GM19043 (cell line): ENCODE data around the gene SLC34A1.
A peak's percentile ranks its signal among the peaks of the same experiment; 100 is the strongest.
"Not testable (repeated sequence)": the region's sequence is repeated elsewhere in the genome, so short reads cannot be mapped to it uniquely, and the experiment has no call there.

Source experiments
- ATAC-seq: cut with Tn5 transposase; IDR thresholded peaks from one replicate; pipeline ENCODE4 v1.9.1; 2021; ENCODE audit warnings: low read depth; ENCODE audit not compliant: unreplicated experiment

Gene SLC34A1, protein sequence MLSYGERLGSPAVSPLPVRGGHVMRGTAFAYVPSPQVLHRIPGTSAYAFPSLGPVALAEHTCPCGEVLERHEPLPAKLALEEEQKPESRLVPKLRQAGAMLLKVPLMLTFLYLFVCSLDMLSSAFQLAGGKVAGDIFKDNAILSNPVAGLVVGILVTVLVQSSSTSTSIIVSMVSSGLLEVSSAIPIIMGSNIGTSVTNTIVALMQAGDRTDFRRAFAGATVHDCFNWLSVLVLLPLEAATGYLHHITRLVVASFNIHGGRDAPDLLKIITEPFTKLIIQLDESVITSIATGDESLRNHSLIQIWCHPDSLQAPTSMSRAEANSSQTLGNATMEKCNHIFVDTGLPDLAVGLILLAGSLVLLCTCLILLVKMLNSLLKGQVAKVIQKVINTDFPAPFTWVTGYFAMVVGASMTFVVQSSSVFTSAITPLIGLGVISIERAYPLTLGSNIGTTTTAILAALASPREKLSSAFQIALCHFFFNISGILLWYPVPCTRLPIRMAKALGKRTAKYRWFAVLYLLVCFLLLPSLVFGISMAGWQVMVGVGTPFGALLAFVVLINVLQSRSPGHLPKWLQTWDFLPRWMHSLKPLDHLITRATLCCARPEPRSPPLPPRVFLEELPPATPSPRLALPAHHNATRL

GRCh38 chr5:177384134-177384533, at the start of gene SLC34A1:
Gene SLC34A1, plus strand, starts transcription at chr5:177384434. Its CDS starts 1,308 bp downstream, at chr5:177385742.
- no peak for ATAC-seq

DNA sequence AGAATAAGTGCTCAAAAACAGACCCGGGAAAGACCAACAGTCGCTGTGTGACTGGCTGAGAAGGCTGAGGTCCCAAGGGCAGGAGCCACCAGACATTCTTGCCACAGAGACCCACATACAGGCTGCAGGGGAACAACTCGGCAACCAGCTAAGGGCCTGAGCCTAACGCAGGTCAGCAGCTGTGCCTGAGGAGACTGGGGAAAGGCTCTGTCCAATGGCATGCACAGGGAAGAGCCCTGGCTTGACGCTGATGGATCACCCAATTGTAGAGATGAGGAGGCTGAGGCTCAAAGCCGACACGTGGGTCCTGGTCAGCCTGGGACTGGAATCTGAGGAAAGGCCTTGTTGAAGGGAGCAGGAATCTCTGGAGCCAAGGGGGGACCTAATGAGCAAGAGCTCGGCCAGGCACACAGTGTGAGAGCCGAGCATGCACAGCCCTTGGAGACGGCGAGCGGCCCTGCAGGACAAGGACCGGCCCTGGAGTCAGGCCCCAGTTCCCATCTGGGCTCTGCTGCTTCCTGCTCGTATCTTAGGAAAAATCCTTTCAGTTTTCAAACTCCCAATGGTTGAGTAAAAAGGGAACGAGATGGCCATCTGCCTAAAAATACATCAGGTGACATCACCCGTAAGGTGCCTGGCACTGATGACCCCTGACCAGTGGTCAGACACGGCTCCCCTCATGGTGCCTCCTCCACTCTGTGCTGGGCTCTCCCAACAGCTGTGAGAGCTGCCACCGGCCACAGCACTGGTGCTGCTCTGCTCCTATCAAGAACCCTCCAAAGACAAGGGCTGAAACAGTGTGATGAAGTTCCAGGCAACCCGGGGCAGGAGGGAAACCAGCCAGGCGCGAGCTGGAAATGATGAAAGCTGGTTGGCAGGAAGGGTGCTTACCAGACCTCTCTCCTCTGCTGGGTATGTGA, 49.2 kb upstream of the SLC34A1 start:
- no peak for ATAC-seq

GRCh38 chr5:177335701-177336065, 48.6 kb upstream of the SLC34A1 start:
- ATAC-seq: no peak

DNA sequence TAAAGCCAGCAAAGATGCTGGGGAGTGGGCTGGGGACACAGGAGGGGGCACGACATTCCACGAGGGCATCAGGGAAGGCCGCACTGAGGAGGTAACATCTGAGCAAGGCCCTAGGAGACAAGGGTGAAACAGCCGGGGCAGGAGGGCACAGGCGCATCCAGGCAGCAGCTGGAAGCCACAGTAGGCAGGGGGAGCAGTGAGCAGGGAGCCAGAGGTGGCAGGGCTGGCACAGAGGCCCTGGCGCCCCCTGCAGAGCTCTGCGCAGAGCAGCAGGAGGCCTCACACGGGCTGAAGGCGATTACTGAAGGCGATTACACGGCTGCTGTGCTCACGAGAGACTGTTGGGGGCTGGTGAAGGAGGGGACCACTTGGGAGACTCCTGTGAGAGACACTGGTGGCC, 48.1 kb upstream of the SLC34A1 start:
- ATAC-seq: no peak

- no peak for ATAC-seq
Observed at GRCh38 chr5:177336603-177337494, 47.4 kb upstream of the SLC34A1 start.

DNA sequence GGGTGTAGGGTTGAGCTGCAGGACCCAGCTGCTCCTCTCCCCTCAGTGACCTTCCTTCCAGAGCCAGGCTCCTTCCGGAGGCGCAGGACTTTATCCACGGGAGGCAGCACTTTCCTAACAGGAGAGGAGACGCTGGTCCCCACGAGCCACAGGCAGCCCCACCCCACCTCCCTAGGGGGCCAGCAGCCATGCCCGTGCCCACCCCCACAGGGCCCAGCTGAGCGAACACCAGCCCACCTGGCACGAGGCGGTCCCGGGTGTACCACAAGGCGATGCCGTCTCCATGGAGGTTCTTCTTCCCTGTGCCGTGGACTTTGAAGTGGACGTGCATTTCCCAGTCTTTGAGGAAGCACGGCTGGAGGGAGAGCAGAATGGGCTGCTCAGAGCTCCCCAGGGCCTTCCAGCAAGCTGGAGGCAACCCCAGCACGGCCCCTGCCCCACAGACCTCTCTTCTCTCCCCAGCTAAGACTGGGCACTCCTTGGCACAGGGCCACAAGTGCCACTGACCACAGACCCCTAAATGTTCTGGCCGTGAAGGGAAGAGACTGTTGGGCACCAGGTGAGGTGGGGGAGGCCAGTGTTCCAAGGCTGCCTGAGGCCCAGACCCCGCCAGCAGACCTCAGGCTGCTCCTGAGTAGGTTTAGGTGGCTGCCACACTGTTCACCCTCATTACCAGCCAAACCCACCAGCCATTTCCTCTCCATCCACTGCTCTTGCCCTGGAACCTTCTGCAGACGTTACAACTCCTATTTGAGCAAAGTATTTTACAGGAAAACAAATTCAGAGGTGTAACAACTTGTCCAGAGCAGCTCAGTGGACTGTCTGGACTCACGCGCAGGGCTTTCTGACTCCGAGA, 45.8 kb upstream of the SLC34A1 start:
- no peak for ATAC-seq

DNA sequence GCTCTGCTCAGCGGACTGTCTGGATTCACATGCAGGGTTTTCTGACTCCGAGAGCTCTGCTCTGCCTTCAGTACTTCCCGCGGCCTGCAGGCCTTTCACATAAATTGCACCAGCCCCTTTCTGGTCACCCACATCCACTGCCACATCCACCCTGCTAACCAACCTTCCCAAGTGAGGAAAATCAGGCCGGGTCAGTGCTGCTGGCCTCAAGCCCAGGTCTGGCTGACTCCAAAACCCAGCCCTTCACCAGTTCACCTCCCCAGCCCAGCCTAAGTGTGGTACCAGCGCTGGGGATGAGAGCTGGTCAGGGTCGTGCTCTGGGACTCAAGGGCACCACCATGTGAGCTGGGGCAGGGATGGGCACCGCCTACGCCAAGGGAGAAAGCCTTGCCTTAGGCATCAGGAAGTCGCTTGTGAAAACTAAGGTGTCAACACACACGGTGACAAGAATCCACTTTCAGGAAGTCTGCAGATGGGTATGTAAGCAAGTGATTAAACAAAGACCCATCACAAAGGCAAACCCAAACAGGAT, 45.1 kb upstream of the SLC34A1 start:
- ATAC-seq: no peak

GRCh38 chr5:177343000-177343399, 41.2 kb upstream of the SLC34A1 start:
- not testable (repeated sequence) for ATAC-seq

- no peak for ATAC-seq
Observed at GRCh38 chr5:177343777-177344176, 40.5 kb upstream of the SLC34A1 start.

DNA sequence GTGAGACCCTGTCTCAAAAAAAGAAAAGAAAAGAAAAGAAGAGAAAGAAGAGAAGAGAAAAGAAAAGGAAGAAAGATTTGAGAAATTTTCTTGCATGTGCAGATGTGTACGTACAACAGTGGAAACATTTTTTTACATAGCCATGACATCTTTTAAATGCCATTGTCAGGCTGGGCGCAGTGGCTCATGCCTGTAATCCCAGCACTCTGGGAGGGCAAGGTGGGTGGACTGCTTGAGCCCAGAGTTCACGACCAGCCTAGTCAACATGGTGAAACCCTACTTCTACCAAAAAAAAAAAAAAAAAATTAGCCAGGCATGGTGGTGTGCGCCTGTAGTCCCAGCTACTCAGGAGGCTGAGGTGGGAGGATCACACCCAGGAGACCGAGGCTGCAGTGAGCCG, 39.3 kb upstream of the SLC34A1 start:
- no peak for ATAC-seq

DNA sequence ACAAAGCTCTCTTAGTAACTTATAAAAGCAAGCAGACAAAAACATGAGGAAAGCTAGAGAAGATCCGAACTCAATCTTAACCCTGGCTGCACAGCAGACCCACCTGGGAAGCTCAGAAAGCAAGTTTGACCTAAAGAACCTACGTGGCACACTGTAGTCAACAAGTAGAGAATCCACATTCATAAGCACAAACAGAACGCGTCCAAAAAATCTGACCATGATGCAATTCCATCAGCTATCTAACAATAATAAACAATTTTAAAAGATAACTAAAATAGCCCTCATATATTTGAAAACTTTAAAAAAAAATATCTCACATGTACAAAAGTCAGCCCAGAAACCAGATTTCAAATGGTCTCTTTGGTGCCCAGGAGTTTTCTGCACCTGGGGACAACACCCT, 37.4 kb upstream of the SLC34A1 start:
- no peak for ATAC-seq

GRCh38 chr5:177347699-177348098, 36.5 kb upstream of the SLC34A1 start:
- no peak for ATAC-seq

GRCh38 chr5:177349362-177349647, 34.9 kb upstream of the SLC34A1 start:
- ATAC-seq: no peak

- no peak for ATAC-seq
Observed at GRCh38 chr5:177349762-177350161, 34.5 kb upstream of the SLC34A1 start.

- no peak for ATAC-seq
Observed at GRCh38 chr5:177350776-177351391, 33.4 kb upstream of the SLC34A1 start.

GRCh38 chr5:177351392-177352329, 32.6 kb upstream of the SLC34A1 start, which contains the start of gene LMAN2:
Gene LMAN2, minus strand, starts transcription at chr5:177351668. Its CDS starts 21 bp downstream, at chr5:177351647.
- ATAC-seq: peak; percentile 96

DNA sequence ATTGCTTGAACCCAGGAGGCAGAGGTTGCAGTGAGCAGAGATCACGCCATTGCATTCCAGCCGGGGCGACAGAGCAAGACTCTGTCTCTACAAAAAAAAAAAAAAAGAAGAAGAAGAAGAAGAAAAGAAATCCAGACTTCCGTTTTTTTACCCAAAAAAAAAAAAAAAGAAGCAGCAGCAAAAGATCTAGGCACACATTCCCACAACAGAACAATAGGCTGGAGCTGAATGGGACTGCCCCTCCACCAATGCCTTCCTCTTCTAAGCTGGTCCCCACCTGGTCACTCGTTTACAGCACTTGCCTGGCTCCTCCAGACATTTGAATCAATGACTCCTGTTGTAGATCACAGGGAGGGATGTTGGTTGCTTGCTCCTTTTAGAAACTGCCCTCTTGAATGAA, 31.1 kb upstream of the SLC34A1 start:
- no peak for ATAC-seq

- no peak for ATAC-seq
Observed at GRCh38 chr5:177354256-177354655, 30.0 kb upstream of the SLC34A1 start.
